ENCODE results near the gene C5AR1. TPM values are rescaled to one million over a fixed set of nuclear protein-coding genes. Genes with fewer than 3 reads are reported as not detected.
"Not testable (repeated sequence)": the region's sequence is repeated elsewhere in the genome, so short reads cannot be mapped to it uniquely, and the experiment has no call there.

C5AR1 gene
- total RNA-seq, 2 donors from 2014 or later: 1.6 to 4.6 TPM

GRCh38 chr19:47363758-47364531, 54.3 kb downstream of the C5AR1 start:
- Histone ChIP-seq H3K9me3 (no peaks in the 10 kb centered on the region), H3K27ac (no peak overlapping the region), H3K27me3 (replicated peaks; ENCODE audit: insufficient read depth) (no peaks in the 10 kb centered on the region), H3K36me3 (peaks cover 3 to 8% of the 10 kb centered on the region in 2 donors), H3K4me3 (no peak overlapping the region), H3K4me1 (replicated peaks) (no peaks in the 10 kb centered on the region)
- WGBS: 88% methylated on average over 13 of the region's 13 CpGs
- TF ChIP-seq POLR2A (IDR thresholded peaks at IDR 0.05): no peak
- no peak for TF ChIP-seq CTCF (IDR thresholded peaks at IDR 0.05)
- no peak for TF ChIP-seq POLR2AphosphoS5 (IDR thresholded peaks at IDR 0.05)
- no peak for DNase-seq (ENCODE audit: low spot score)
- intact Hi-C loops (cut with DNase I): no loop called here

GRCh38 chr19:47365455-47365854, 55.8 kb downstream of the C5AR1 start:
- H3K4me3 ChIP-seq; H3K9me3 ChIP-seq; DNase-seq (ENCODE audit: low spot score); H3K4me1 ChIP-seq (replicated peaks); intact Hi-C loops (cut with DNase I); H3K27me3 ChIP-seq (replicated peaks; ENCODE audit: insufficient read depth); H3K36me3 ChIP-seq; H3K27ac ChIP-seq: not testable (repeated sequence)
- 92% methylated on average over 9 of the region's 10 CpGs for WGBS

DNA sequence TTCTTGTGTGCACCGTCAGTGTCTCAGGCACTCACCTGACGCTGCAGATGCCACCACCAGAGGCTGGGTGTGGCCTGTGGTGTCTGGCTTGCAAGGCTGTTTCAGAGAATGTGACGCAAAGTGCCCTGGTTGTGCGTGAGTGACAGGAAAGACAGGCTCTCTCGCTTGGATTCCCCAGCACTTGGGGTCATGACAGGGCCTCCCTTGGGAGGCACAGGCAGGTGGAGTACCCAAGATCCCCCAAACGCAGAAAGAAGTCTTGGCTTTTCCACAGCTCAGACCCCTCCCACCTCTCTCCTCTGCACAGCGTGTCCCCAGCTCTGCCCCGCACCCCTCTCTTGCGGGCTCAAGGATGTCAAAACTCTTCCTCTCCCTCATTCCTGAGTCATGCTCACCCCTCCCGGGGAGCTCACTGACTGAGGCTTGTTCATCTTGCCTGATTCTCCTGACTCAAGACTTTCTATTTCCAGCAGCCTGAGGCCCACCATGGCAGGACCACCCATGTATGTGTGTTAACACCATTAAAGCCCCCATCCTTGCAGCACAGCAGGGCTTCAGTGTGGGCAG, 60.5 kb downstream of the C5AR1 start:
- Histone ChIP-seq H3K27me3 (replicated peaks; ENCODE audit: insufficient read depth) (no peaks in the 10 kb centered on the region), H3K9me3 (no peaks in the 10 kb centered on the region), H3K4me1 (replicated peaks) (no peaks in the 10 kb centered on the region), H3K36me3 (peaks cover 3 to 14% of the 10 kb centered on the region in 2 donors), H3K27ac (no peak overlapping the region), H3K4me3 (no peak overlapping the region)
- 70% methylated on average over 10 of the region's 10 CpGs for WGBS
- no peak for DNase-seq (ENCODE audit: low spot score)
- TF ChIP-seq POLR2A (IDR thresholded peaks at IDR 0.05) (no peak), POLR2AphosphoS5 (IDR thresholded peaks at IDR 0.05) (no peak), CTCF (IDR thresholded peaks at IDR 0.05) (no peak)
- intact Hi-C loops (cut with DNase I): no loop called here

DNA sequence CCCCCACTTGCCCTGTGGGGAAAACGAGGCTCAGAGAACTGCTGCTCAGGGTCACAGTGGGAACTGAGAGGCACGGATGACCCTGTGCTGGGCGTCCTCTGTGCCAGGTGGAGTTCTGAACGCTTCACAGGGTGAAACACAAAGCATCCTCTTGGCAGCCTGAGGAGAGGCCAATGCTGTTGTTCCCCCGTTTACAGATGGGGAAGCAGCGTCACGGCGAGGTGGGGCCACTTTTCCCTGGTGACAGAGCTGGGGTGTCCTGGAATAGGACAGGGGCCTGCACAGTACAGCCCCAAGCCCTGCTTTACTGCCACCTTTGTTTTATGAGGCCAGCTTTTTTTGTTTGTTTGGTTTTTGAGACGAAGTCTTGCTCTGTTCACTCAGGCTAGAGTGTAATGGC, 61.6 kb downstream of the C5AR1 start:
- TF ChIP-seq POLR2A (IDR thresholded peaks at IDR 0.05): no peak
- TF ChIP-seq CTCF (IDR thresholded peaks at IDR 0.05): no peak
- Histone ChIP-seq H3K27ac (no peak overlapping the region), H3K36me3 (peaks cover 11 to 26% of the 10 kb centered on the region in 2 donors), H3K4me3 (no peak overlapping the region), H3K9me3 (no peaks in the 10 kb centered on the region), H3K27me3 (replicated peaks; ENCODE audit: insufficient read depth) (no peaks in the 10 kb centered on the region), H3K4me1 (replicated peaks) (no peaks in the 10 kb centered on the region)
- no peak for DNase-seq (ENCODE audit: low spot score)
- 83% methylated on average over 9 of the region's 9 CpGs for WGBS
- intact Hi-C loops (cut with DNase I): no loop called here

Other genes starting within 250 kb of the C5AR1 start
- 10 to 100 TPM; 35.3 to 49.1 TPM for gene ZC3H4, start 196.1 kb upstream of the C5AR1 start, total RNA-seq
- gene SAE1, start 179.0 kb upstream of the C5AR1 start, total RNA-seq: 10 to 100 TPM; 48.4 to 73.0 TPM
- gene BBC3, start 78.7 kb upstream of the C5AR1 start, total RNA-seq: 10 to 100 TPM; 11.1 to 12.8 TPM
- gene CCDC9, start 53.3 kb upstream of the C5AR1 start, total RNA-seq: 10 to 100 TPM; 27.9 to 48.7 TPM
- 10 to 100 TPM; 11.4 to 30.2 TPM for gene INAFM1, start 35.0 kb upstream of the C5AR1 start, total RNA-seq
- gene C5AR2, start 22.3 kb downstream of the C5AR1 start, total RNA-seq: 1 to 10 TPM in 1 of 2 donors, not detected in 1; 1.9 TPM
- 10 to 100 TPM; 15.5 to 41.8 TPM for gene DHX34, start 39.5 kb downstream of the C5AR1 start, total RNA-seq
- 10 to 100 TPM; 16.2 to 41.6 TPM for gene MEIS3, start 109.7 kb downstream of the C5AR1 start, total RNA-seq
- gene SLC8A2, start 162.0 kb downstream of the C5AR1 start, total RNA-seq: 1 to 10 TPM; 1.3 to 7.7 TPM
- gene KPTN, start 174.4 kb downstream of the C5AR1 start, total RNA-seq: 1 to 10 TPM; 8.8 to 9.0 TPM
- 100 to 1,000 TPM; 263 to 422 TPM for gene NAPA, start 205.2 kb downstream of the C5AR1 start, total RNA-seq

Measured in prostate gland (tissue), 2 donors.